ENCODE results near the gene GPRIN3.

Gene GPRIN3

DNA sequence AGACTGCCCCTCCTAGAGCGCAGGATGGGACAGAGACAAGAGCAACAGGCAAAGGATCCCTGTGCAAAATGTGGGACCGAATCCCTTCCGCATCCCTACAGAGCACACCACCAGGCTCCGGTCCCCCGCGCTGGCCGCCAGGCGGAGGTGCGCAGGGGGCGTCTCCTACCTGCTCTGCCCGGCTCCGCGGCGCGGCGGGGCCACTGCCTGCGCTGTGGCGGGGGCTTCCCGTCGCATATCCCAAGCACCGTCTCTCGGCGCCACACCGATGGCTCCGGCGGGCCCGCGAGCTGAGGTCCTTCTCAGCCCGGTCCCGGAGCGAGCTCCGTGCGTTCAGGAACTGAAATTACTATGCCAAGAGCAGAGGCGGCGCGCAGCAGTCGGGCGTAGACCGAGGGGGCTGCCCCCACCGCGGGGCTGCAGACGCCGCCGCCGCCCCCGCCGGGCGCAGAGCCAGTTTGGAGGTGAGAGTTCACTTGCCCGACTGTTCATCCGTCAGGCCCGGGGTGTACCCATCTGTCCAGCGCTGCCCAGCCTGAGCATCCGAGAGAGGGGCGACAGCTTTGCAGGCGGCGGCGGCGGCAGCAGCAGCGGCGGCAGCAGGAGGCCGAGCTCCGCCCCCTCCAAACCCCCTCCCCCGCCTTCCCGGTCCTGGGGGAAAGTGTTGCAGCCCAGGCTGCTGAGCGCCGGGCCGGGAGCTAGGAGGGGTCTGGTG lies at the start of gene GPRIN3:
Gene GPRIN3 (minus strand): TSS at position 355 of the 715 bp plus-strand sequence. CDS start 57,690 bp downstream, outside the sequence.
- in situ Hi-C loops (cut with MboI; ENCODE audit: low sequenced_read_pairs) = no loop called here

DNA sequence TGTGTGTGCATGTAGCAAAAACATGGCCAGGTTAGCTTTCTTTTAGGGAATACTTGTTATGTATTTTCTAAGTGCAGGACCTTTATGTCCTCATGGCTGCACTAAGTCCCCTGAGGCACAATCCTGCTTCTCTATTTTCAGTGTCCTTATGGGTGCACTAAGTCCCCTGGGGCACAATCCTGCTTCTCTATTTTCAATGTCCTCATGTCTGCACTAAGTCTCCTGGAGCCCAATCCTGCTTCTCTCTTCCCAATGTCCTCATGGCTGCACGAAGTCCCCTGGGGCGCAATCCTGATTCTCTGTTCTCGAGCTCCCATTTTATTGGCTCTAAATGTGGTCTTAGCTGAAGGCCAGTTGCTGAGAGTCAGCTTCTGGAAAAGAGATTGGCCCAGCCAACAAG lies 49.7 kb upstream of the GPRIN3 start:
- in situ Hi-C loops (cut with MboI; ENCODE audit: low sequenced_read_pairs) = no loop called here

DNA sequence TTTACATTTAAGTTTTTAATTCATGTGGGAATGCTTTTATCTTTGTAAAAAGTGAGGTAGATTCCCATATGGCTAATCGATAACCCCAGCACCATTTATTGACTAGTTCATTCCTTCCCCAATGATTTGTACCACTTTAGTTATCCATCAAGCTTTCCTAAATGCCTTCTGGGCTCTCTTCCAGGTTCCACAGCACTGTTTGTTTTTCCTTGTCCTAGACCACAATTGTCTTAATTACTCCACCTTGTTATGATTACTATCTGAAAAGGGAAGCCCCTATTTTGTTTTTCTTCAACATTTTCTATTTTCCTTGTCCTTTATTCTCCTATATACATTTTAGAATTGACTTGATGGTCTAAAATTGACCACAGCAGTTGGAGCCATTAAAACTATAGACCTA lies 48.5 kb upstream of the GPRIN3 start:
- in situ Hi-C loops (cut with MboI; ENCODE audit: low sequenced_read_pairs) = no loop called here

DNA sequence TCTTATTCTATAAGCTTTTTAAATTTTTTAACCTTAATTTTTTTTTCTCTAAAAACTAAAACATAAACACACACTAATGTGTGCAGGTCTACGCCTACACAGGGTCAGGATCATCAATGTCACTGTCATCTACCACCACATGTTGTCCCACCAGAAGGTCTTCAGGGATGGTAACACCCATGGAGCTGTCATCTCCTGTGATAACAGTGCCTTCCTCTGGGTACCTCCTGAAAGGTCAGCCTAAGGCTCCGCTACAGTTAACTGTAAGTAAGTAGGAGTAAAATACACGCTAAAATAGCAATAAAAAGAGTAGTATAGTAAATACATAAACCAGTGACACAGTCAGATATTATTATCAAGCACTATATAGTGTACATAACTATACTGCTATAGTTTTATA lies 45.9 kb upstream of the GPRIN3 start:
- in situ Hi-C loops (cut with MboI; ENCODE audit: low sequenced_read_pairs) = no loop called here

DNA sequence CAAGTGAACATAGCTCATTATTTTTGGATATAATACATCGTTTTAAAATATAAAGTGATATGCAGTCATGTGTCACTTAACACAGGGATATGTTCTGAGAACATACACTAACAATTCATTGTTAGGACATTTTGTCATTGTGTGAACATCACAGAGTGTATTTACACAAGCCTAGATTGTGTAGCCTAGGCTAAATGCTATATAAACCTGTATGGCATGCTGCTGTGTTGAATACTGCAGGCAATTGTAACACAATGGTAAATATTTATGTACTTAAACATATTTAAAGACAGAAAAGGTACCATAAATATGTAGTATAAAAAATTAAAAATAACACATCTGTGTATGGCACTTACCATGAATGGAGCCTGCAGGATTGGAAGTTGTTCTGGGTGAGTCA lies 44.9 kb upstream of the GPRIN3 start:
- in situ Hi-C loops (cut with MboI; ENCODE audit: low sequenced_read_pairs) = no loop called here

DNA sequence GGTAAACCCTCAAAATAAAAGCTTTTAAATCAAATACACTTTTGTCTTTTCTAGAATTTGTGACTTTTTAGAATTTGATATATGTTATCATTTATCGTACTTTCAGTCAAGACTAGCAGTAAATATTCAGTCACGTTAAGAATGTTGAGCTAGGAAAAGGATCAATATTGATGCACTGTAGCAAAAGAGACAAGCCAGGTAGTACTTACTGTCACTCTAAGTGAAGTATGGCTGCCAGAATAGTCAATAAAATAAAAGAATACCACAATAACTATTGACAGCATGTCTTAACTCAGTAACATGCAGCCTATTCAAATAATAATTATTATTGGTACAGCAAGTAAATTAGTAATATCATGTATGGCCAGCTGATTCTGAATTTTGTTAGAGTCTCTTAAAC lies 43.6 kb upstream of the GPRIN3 start:
- in situ Hi-C loops (cut with MboI; ENCODE audit: low sequenced_read_pairs) = no loop called here

DNA sequence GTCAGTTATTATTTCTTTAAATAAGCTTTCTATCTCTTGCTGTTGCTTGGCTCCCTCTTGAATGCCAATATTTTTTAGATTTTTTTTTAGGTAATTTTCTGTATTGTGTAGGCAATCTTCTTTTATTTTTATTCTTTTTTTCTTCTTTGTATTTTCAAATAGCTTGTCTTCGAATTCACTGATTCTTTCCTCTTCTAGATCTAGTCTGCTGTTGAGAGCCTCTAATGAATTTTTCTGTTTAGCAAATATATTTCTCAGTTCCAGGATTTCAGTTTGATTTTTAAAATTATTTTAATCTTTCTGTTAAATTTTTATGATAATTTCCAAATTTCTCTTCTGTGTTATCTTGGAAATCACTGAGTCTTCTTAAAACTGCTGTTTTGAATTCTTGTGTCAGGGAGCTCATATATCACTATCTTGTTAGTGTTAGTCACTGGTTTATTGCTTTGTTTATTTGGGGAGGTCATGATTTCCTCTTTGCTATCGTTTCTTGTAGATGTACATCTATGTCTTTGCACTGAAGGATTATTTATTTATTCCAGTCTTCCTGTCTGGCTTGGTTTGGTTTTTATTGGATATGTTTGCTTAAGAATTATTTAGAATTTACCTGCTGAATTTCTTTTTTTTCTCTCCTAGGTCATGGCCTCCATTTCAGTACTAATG lies 39.9 kb upstream of the GPRIN3 start:
- in situ Hi-C loops (cut with MboI; ENCODE audit: low sequenced_read_pairs) = no loop called here

DNA sequence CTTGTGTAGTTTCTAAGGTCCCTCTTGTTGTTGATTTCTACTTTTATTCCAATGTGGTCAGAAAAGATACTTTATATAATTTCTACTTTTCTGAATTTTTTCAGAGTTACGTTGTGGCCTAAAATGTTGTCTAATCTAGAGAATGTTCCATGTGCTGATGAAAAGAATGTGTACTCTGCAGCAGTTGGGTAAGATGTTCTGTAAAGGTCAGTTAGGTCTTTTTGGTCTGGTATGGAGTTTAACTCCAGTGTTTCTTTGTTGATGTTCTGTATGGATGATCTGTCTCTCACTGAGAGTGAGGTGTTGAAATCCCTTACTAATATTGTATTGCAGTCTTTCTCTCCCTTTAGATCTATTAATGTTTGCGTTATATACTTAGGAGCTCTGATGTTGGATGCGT lies 37.0 kb upstream of the GPRIN3 start:
- in situ Hi-C loops (cut with MboI; ENCODE audit: low sequenced_read_pairs) = no loop called here

DNA sequence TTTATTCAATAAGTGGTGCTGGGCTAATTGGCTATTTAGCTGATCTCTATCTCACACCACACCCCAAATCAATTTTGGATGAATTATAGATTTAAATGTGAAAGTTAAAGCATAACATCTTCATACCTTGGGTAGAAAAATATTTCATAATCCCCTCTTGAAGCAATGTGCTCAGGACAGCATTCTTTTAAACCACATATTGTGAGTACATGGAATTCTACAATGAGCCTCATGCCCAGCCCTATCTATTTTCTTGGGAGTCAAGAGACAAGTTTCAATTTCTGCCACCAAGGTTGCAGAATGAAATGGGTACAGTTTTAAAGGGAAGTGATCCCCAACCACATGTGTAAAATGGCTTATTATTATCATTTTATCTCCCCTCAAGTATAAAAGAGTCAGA lies 30.6 kb upstream of the GPRIN3 start:
- in situ Hi-C loops (cut with MboI; ENCODE audit: low sequenced_read_pairs) = no loop called here

DNA sequence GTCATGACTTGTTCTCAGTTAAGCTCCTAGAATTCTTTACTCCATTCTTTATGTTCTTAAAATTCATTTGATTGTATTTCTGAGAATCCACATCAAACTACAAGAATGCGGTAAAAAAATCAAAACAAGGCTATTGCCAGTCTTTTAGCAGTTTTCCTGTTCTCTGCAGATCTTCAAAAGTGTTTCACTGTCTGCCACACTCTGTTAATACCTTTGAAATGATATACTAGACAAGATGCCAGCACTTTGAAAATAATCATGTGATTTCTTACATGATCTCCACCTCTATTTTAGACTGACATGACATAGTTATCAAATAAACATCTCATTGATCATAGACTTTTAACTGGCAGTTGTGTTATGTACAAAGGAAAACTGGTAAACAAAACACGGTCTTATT lies 30.1 kb upstream of the GPRIN3 start:
- in situ Hi-C loops (cut with MboI; ENCODE audit: low sequenced_read_pairs) = no loop called here

DNA sequence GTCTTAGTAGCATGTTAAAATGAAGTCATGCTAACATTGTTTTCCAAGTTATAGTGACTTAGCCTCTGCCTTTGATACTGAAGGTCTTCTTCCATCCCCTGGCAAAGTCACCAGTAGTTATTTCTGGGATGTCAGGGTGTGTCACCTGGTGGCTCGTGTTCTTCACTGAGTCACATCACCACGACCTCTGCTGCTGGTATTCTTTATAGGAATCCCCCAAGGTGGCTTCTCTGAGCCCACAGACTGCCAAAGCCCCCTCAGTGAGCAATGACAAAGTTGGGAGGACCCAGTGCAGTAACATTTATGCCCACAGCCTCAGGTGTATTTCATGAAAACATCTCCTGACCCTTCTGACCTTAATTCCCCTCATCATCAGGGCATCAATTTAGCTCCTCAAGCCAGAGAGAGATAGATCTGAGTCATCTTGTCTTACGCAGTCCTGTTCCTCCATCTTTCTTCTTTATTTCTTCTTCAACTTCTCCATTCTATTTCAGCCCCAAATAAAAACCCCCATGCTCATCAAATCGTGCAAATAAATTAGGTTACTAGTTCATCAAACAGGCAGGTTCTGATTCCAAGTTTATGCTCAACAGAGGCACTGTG lies 29.3 kb upstream of the GPRIN3 start:
- in situ Hi-C loops (cut with MboI; ENCODE audit: low sequenced_read_pairs) = no loop called here

DNA sequence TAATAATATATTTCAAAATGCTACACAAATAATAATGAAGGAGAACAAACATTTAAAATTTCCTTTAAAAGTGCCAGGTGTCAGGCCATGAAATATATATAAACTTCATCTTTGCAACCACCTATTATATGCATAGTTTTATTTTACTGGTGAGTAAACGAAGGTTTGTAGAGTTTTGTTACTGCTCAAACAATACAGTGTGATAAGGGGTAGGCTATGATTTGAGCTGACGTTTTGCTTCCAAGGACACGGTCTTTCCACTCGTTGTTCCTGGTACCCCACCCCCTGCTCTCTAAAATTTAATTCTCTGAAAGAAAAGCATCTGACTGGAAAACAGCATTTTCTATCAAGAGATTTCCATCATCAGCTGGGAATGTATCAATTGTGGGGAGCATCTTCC lies 27.2 kb upstream of the GPRIN3 start:
- in situ Hi-C loops (cut with MboI; ENCODE audit: low sequenced_read_pairs) = no loop called here

DNA sequence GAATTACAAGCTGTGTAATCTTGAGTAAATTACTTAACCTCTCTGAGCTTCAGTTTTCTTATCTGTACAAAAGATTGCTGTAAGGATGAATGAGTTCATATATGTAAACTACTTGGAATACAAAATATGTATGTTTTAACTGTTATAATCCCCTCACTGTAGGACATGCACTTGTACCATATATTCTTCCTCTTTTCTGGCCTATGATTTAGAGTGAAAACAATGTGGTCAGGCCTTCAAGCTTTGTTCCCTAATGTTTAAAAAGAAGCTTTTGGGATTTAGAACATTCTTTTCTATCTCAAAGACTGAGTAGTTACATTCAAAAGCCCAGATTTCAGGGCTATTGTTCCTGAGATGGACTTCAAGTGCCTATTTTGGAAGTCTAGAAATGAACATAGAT lies 26.7 kb upstream of the GPRIN3 start:
- in situ Hi-C loops (cut with MboI; ENCODE audit: low sequenced_read_pairs) = no loop called here

DNA sequence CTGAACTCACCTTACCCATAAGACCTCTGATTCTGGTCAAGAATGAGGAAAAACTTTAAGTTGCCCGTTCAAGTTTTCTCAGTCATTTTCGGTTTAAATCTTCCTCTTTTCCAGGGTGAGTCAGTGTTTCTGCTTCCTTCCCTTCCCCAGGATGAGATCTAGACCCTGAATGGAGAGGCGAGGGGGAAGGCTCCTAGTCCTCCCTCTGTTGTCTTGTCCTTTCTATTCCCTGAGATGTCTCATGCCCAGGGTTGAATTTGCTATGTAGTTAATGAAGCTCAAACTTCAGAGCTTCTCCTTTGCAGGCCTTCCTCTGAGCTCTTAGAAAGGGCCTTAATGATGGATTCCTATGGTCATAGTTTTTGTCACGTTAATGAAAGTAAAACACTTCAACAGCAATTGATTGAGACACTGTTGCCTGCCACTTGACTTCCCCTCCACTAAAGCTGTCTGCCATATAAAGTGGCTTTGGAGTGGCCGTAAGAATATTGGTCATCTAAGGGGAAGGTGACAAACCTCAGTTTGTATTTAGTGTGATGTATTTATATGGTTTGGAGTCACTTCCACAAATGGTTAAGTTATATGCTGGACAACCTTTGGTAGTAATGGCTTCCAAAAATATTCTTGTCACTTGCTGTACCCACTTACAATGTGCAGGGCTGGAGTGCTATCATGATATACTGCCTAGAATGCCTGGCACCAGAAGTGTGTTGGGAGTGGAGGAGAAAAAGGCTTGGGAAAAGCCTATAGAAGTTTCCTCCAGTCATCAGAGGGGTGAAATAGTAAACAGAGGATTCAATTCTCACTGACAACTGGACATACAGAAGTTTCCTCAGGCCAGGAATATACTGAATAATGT lies 24.3 kb upstream of the GPRIN3 start:
- in situ Hi-C loops (cut with MboI; ENCODE audit: low sequenced_read_pairs) = no loop called here

DNA sequence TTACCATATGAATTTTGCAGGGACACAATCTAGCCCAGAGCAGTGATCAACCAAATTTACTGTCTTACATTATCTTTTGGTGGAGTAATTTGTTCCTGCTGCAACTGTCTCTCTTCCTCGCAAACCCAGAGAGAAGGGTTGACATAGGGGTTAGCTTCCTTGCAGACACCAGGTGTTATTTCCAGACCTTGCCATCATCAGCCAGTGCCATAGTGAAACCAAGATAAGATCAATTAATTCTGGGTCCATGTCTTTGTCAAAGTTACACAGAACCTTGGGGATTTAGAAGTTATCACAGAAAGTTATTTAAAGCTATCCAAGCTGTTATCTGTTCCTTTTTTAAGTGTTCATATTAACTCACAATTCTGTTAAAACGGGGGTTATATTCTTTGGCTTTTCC lies 23.6 kb upstream of the GPRIN3 start:
- in situ Hi-C loops (cut with MboI; ENCODE audit: low sequenced_read_pairs) = no loop called here

DNA sequence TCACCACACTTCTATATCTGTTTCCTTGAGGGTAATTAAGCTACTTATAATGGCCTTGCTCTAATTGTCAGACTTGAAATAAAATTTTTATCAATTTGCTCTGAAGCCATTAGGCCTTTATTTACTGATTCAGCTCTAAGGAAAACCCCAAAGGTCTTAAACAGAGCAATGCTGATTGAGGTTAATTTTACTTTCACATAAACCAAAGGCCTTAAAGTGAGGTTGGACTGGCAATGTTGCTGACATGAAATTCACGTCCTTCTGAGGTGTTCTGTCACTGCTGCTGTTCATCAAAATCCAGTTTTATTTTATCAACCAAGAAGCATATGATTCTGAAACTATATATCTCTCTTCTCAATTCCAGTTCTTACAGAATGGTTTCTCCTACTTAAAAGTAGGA lies 21.7 kb upstream of the GPRIN3 start:
- in situ Hi-C loops (cut with MboI; ENCODE audit: low sequenced_read_pairs) = no loop called here

DNA sequence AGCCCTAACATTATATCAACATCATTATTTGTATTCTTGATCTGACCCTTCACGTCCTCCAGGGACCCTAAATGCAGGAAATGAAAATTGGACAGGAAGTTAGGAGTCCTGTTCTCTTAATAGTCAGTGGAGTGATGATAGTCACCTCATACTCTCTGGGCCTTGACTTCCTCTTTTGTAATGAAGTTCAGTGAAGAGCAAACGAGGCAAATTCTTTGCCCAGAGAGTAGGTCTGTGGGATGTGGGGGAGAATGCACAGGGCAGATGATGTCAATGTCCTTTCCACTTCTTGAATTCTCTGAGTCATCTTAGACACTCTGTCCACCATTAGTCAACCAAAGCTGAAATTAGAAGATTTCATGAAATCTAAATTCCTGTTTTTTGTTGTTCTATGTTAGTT lies 17.1 kb upstream of the GPRIN3 start:
- in situ Hi-C loops (cut with MboI; ENCODE audit: low sequenced_read_pairs) = no loop called here

DNA sequence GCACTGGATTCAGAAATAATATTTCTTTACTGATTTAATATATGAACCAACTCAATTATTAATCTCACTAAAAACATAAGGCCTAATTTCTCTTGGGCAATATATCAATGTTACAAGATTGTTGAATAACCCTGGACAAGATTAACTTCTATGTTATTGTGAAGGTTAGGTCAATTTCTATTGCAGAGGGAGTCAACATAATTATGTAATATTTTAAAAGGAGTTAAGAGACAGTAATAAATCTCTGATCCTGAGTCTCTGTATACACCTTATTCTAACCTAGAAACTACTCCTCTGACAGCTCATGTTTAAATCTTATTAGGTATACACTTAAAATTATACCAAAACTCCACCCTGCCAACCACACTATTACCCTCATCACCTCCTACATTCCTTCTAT lies 15.1 kb upstream of the GPRIN3 start:
- in situ Hi-C loops (cut with MboI; ENCODE audit: low sequenced_read_pairs) = no loop called here

DNA sequence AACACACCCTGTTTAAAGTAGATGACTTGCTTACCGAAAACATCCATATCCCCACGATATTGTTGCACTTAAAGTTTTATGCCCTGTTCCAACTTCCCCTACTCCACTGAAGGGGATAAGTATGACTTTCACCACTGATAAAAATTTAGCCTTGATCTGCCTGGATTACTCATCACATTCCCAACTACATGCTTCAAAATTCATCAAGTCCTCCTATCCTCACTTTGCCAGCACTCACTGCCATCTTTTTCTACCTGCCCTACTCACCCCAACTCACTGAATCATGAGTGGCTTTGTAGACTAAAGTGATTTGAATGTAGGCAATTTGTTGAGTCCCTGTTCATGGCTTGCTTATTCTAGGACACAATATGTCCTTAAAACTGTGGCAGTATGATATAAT lies 12.2 kb upstream of the GPRIN3 start:
- in situ Hi-C loops (cut with MboI; ENCODE audit: low sequenced_read_pairs) = no loop called here

DNA sequence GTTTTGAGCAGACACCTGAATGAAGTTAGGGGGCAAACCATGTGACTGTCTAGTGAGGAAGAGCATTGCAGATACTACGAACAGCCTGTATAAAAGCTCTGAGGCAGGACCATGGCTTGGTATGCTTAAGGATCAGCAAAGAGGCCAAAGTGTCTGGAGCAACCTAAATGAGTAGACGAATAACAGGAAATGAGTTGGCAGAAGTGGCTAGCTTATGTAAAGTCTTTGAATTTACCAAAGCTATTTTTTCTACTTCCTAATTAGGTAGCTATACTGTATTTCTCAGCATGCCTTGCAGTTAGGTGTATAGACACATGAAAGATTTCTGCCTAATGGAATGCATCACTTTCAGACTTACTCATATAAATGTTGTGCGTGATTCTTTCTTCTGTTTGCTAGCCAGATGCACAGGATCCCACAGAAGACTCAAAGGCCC lies 9.3 kb upstream of the GPRIN3 start:
- in situ Hi-C loops (cut with MboI; ENCODE audit: low sequenced_read_pairs) = no loop called here

DNA sequence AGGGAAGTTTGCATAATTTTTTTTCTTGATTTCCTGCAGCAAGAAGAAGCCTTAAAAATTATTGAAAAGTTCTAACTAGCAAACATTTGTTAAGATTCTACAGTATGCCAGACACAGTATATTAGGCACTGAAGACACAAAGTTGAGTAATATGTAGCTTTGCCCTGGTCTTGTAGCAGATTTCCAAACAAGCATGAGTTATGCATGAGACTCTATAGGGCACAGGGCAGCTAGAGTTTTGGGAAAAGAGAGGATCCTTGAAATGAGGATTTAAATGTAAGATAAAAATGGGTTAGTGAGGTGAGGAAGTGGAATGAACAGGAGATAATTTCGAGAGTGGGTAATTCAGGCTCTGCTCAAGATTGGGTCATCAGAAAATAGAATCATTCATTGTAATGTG lies 8.6 kb upstream of the GPRIN3 start:
- in situ Hi-C loops (cut with MboI; ENCODE audit: low sequenced_read_pairs) = no loop called here
